ENCODE data around the gene LARP1. TPM values are rescaled to one million over a fixed set of nuclear protein-coding genes. Genes with fewer than 3 reads are reported as not detected.
A peak's percentile ranks its signal among the peaks of the same experiment; 100 is the strongest.

LARP1 gene
- polyA plus RNA-seq, 2 of the 4 experiments (the other 2 are of a cell fraction): 87.0 to 112 TPM

GRCh38 chr5:154851351-154851750, 96.2 kb downstream of the LARP1 start:
- H3K4me1 ChIP-seq: no peaks in the 10 kb centered on the region; the same call in 2 of the 3 replicates
- DNase-seq (ENCODE audit: low read depth in 1 of 2, low spot score in 1 of 2) (no peak), FAIRE-seq (no peak), ATAC-seq (no peak)
- H3K27ac ChIP-seq: no peak overlapping the region
- H3K4me3 ChIP-seq: no peak overlapping the region
- POLR2A ChIA-PET: no interaction called here
- WGBS (ENCODE audit: missing lambda C conversion rate): 85% methylated on average over 3 of the region's 3 CpGs
- TF ChIP-seq JUNB (IDR thresholded peaks at IDR 0.05) (no peak), SREBF2 (IDR thresholded peaks at IDR 0.05) (no peak), MAZ (IDR thresholded peaks at IDR 0.05; ENCODE audit: borderline replicate concordance, low read depth, low read length) (no peak), SMC3 (IDR thresholded peaks at IDR 0.05) (no peak), FOXS1 (CRISPR knock-in tag; IDR thresholded peaks at IDR 0.05) (no peak), GATA3 (IDR thresholded peaks at IDR 0.05; ENCODE audit: borderline replicate concordance) (no peak), RFX5 (IDR thresholded peaks at IDR 0.05) (no peak), RARB (CRISPR knock-in tag; IDR thresholded peaks at IDR 0.05) (no peak), MYC (IDR thresholded peaks at IDR 0.05; ENCODE audit: borderline replicate concordance, low read length) (no peak), HDAC2 (IDR thresholded peaks at IDR 0.05) (no peak), ATOH8 (CRISPR knock-in tag; IDR thresholded peaks at IDR 0.05; ENCODE audit: low read depth) (no peak), PHF8 (IDR thresholded peaks at IDR 0.05; ENCODE audit: borderline replicate concordance, low read depth) (no peak), HES2 (IDR thresholded peaks at IDR 0.05) (no peak)
- CTCF ChIA-PET: interaction anchor here (0.7 to 1.0 kb wide), 3 partner anchors 22 to 201 kb away, joined by 3 to 4 read pairs (median 3); no protein-coding TSS in a partner anchor
- H3K9me3 ChIP-seq: no peaks in the 10 kb centered on the region
- no peak overlapping the region for H3K4me2 ChIP-seq

GRCh38 chr5:154857530-154858296, 102.5 kb downstream of the LARP1 start:
- CTCF ChIA-PET: interaction anchor here (0.6 to 1.9 kb wide), 8 partner anchors 9 to 208 kb away, joined by 3 to 7 read pairs (median 3); no protein-coding TSS in a partner anchor
- no peak for FAIRE-seq
- WGBS (ENCODE audit: missing lambda C conversion rate): 1% methylated on average over 37 of the region's 59 CpGs
- Histone ChIP-seq H3K4me2 (peak overlapping the region; percentile 96), H3K9me3 (no peaks in the 10 kb centered on the region), H3K4me1 (peaks cover 30% of the 10 kb centered on the region; the same call in 2 of the 3 replicates), H3K4me3 (peak overlapping the region; percentile 76), H3K27ac (peak overlapping the region; percentile 87 to 98)
- peak; percentile 91 for ATAC-seq
- DNase-seq (ENCODE audit: low read depth in 1 of 2, low spot score in 1 of 2): peak; percentile 90 to 97
- POLR2A ChIA-PET: interaction anchor here (0.6 to 2.4 kb wide), 10 partner anchors 10 to 175 kb away, joined by 3 to 14 read pairs (median 4); partner anchors contain the start of gene GEMIN5
- TF ChIP-seq REST (IDR thresholded peaks at IDR 0.05) (no peak), HES2 (IDR thresholded peaks at IDR 0.05) (no peak), MAX (IDR thresholded peaks at IDR 0.05) (peak; percentile 94), PHF8 (IDR thresholded peaks at IDR 0.05; ENCODE audit: borderline replicate concordance, low read depth) (peak; percentile 65; the same call in 1 of the 2 replicates), ESRRA (IDR thresholded peaks at IDR 0.05; ENCODE audit: borderline replicate concordance, low read length) (no peak), CBX2 (IDR thresholded peaks at IDR 0.05; ENCODE audit: borderline replicate concordance, low read depth) (no peak), MYC (IDR thresholded peaks at IDR 0.05; ENCODE audit: borderline replicate concordance, low read length) (peak; percentile 97), RFX5 (IDR thresholded peaks at IDR 0.05) (peak; percentile 66), RARB (CRISPR knock-in tag; IDR thresholded peaks at IDR 0.05) (no peak), POLR2A (IDR thresholded peaks at IDR 0.05; ENCODE audit: low read length) (peak; percentile 68), JUNB (IDR thresholded peaks at IDR 0.05) (no peak), MAZ (IDR thresholded peaks at IDR 0.05; ENCODE audit: borderline replicate concordance, low read depth, low read length) (no peak), PBX3 (IDR thresholded peaks at IDR 0.05) (0 out of 2 replicates have a peak, but pooled peaks have one; percentile 31), TFCP2L1 (CRISPR knock-in tag; IDR thresholded peaks at IDR 0.05) (peak; percentile 77), BCL3 (IDR thresholded peaks at IDR 0.05) (peak; percentile 83; the same call in 2 of the 3 replicates), RAD21 (conservative IDR thresholded peaks at IDR 0.05 in 1 of 2, IDR thresholded peaks at IDR 0.05 in 1 of 2) (peak; percentile 1 to 18; a peak in 1 of 5 replicates), CTCF (IDR thresholded peaks at IDR 0.05) (no peak), ZFP36 (IDR thresholded peaks at IDR 0.05; ENCODE audit: borderline replicate concordance, partially characterized antibody) (no peak), JUN (IDR thresholded peaks at IDR 0.05) (peak in 1 of 2 experiments; percentile 65; a peak in 2 of 5 replicates)

Measured in A549 (cell line).